C4-2B (cell line): ENCODE results near the gene TMSB4X.
"Not testable (repeated sequence)": the region's sequence is repeated elsewhere in the genome, so short reads cannot be mapped to it uniquely, and the experiment has no call there.

ENCODE experiments used
- H3K27ac ChIP-seq: fragments of 450-650 bp; 2 replicates; pipeline ENCODE4 v1.5.1; 2017
- CTCF ChIP-seq: fragments of 450-650 bp; conservative IDR thresholded peaks from 2 replicates; pipeline ENCODE4 v1.5.1; 2017; ENCODE audit warnings: mild to moderate bottlenecking
- ZFX ChIP-seq: fragments of 450-650 bp; IDR thresholded peaks from 2 replicates; pipeline ENCODE4 v1.6.1; 2017

TMSB4X gene

GRCh38 chrX:12955882-12956703, 18.8 kb upstream of the TMSB4X start:
- TF ChIP-seq ZFX (no peak), CTCF (no peak)
- no peak overlapping the region for H3K27ac ChIP-seq

DNA sequence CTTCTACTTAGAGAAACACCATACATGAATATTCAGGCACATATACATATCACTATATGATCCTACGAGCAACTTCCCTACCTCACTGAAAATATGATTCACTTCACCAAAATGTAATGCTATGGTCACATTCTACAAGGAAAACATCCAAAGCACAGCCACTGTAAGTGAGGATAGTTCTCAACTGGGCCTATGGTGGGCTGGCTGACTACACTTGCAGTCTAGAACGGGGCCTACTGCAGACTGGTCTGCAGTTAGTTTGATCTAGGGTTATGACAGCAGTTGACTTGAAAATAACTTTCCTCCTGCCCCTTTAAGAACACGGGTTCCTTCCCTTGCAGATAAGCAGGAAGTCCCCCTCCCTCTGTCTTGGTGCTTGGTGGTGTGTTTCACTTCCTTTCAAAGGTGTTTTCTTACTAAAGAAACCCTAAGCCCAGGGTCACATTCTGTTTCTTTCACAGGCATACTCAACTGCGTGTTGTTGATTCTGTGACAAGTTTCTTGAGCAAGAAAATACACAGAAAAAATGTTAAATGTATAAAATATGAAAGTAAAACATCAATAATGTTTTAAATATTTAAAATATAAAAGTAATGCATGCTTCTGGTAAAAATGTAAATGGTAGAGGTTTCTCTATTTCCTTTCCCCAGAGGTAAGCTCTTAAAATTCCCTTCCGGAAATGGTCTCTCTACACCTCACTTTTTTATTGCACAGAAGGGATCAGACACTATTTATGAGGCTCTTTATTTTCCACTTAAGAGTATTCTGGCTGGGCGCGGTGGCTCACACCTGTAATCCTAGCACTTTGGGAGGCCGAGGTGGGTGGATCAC, 18.0 kb upstream of the TMSB4X start:
- no peak for TF ChIP-seq ZFX
- no peak for TF ChIP-seq CTCF
- no peak overlapping the region for H3K27ac ChIP-seq

DNA sequence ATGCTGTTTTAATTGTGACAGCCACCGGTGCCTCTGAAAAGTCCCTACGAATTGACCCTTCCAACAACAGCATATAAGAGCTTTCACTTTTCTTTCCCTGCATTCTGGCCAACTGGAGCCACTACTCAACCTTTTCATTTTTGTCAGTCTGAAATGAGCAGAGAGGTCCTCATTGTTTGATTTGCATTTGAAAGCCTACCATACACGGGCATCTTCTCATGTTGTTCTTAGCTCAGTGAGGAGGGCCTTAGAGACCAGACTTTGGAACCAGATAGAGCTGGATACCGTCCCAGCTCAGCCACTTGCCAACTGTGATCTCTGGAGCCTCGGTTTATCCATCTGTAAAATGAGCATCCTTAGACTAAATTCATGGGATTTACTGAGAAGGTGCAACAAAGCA, 16.9 kb upstream of the TMSB4X start:
- TF ChIP-seq CTCF, result no peak
- TF ChIP-seq ZFX, result no peak
- H3K27ac ChIP-seq, result no peak overlapping the region

- TF ChIP-seq CTCF, result no peak
- no peak for TF ChIP-seq ZFX
- no peak overlapping the region for H3K27ac ChIP-seq
Observed at GRCh38 chrX:12958461-12958860, 16.4 kb upstream of the TMSB4X start.

- no peak for TF ChIP-seq CTCF
- no peak for TF ChIP-seq ZFX
- H3K27ac ChIP-seq, result no peak overlapping the region
Observed at GRCh38 chrX:12961196-12961718, 13.7 kb upstream of the TMSB4X start.

DNA sequence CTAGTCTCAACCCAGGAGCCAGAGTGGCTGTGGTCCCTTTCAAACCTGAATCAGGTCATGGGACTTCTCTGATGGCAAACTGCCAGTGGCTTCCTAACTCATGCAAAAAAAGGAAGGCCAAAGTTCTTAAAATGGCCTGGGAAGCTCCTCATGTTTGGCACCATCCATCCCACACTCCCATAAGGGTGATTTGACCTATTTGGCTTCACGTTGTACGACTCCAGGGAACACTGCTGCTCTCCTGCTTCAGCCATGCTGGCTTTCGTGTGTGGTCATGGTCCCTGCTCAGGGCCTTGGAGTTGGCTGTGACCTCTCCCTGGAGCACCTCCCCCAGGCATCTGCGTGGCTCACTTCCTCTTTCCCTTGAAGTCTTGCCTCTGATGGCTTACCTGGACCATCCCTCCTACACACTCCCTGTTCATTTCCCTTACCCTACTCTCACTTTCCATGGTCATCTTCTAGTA, 12.8 kb upstream of the TMSB4X start:
- H3K27ac ChIP-seq, result no peak overlapping the region
- TF ChIP-seq CTCF (no peak), ZFX (no peak)

GRCh38 chrX:12963210-12963850, 11.6 kb upstream of the TMSB4X start:
- not testable (repeated sequence) for H3K27ac ChIP-seq
